Aorta (tissue), 5 donors: Measurements from ENCODE around the gene RAB6A. TPM values are rescaled to one million over a fixed set of nuclear protein-coding genes. Genes with fewer than 3 reads are reported as not detected.
A peak's percentile ranks its signal among the peaks of the same experiment; 100 is the strongest.
"Not testable (repeated sequence)": the region's sequence is repeated elsewhere in the genome, so short reads cannot be mapped to it uniquely, and the experiment has no call there.

Experiments
- ATAC-seq: fragments of 200-7000 bp; cut with Tn5 transposase; one replicate; pipeline ENCODE4 v1.9.1; 2022; ENCODE audit warnings: moderate library complexity; ENCODE audit not compliant: low FRiP score
- DNase-seq, 2 donors: peaks; one replicate each; pipeline ENCODE4 v3.0.0-alpha.2; 2020
- H3K27ac ChIP-seq, 2 donors: one replicate each; pipeline ENCODE4 v1.5.1; 2013; ENCODE audit warnings: low read length in 2 of 2, mild to moderate bottlenecking in 2 of 2, moderate library complexity in 2 of 2, control low read depth in 1 of 2, inconsistent platforms in 1 of 2, low read depth in 1 of 2
- H3K27me3 ChIP-seq, 2 donors: one replicate each; pipeline ENCODE4 v1.6.1; 2013; ENCODE audit warnings: control low read depth in 1 of 2, low read length in 1 of 2, mild to moderate bottlenecking in 1 of 2, moderate library complexity in 1 of 2; ENCODE audit not compliant: insufficient read depth in 2 of 2, control insufficient read depth in 1 of 2
- H3K36me3 ChIP-seq, 2 donors: one replicate each; pipeline ENCODE4 v1.6.1; 2013; ENCODE audit warnings: control low read depth in 1 of 2, low read length in 1 of 2, mild to moderate bottlenecking in 1 of 2; ENCODE audit not compliant: insufficient read depth in 2 of 2, control insufficient read depth in 1 of 2
- H3K4me1 ChIP-seq, 2 donors: one replicate each; pipeline ENCODE4 v1.6.1; 2013; ENCODE audit warnings: low read length in 2 of 2, control low read depth in 1 of 2, mild to moderate bottlenecking in 1 of 2, moderate library complexity in 1 of 2; ENCODE audit not compliant: insufficient read depth in 2 of 2, control insufficient read depth in 1 of 2
- H3K4me3 ChIP-seq, 2 donors: one replicate each; pipeline ENCODE4 v1.5.1; 2013; ENCODE audit warnings: low read length in 2 of 2, control low read depth in 1 of 2, mild to moderate bottlenecking in 1 of 2
- H3K9me3 ChIP-seq: one replicate; pipeline ENCODE4 v1.6.1; 2013; ENCODE audit warnings: mild to moderate bottlenecking, low read length; ENCODE audit not compliant: control insufficient read depth
- WGBS, 2 donors: extraction: QIAGEN DNeasy Blood & Tissue Kit; methylation state at CpG; one replicate each; pipeline ENCODE4 v1.1.7; 2013; 5-methylcytosine and 5-hydroxymethylcytosine counted together
- intact Hi-C, 2 donors: fragments of 100-400 bp; cut with DNase I; formaldehyde crosslinking; loops; one replicate each; pipeline versions ENCODE4 v1.14.2 to v1.15.0; 2022
- polyA plus RNA-seq, 2 donors: library from polyadenylated mRNA; stranded (reverse); fragments of 200-250 nt; gene quantifications; one replicate each; pipeline ENCODE4 v1.2.3, GENCODE V29; 2013
- total RNA-seq, 2 donors: library from RNA; stranded (reverse); fragmentation: NEBNext Ultra II Directional; extraction: Animal tissue kit (Norgen Biotek cat#: 25700); gene quantifications; one replicate each; pipeline ENCODE4 v1.2.1, GENCODE V29; 2021
- donor health status: healthy with polysubstance abuse.
- donor health status: Bipolar disorder and iron deficiency.
- donor health status: DM: no; HTN: no; CAD: no.
- donor health status: DM: no; HTN: no; CAD: no.
- donor health status: DM: yes; HTN: yes; CAD: no.

RAB6A gene
- total and polyA plus RNA-seq, 4 donors = 72.1 to 158 (median 146) TPM

- H3K4me1 ChIP-seq, intact Hi-C loops, H3K27me3 ChIP-seq, DNase-seq, ATAC-seq, H3K36me3 ChIP-seq, H3K9me3 ChIP-seq, H3K4me3 ChIP-seq, H3K27ac ChIP-seq: not testable (repeated sequence)
- WGBS, 2 donors = 79 to 89% methylated on average over 5 of the region's 5 CpGs
Observed at GRCh38 chr11:73676552-73676951, 84.3 kb downstream of the RAB6A start.

GRCh38 chr11:73671701-73672100 lies 89.2 kb downstream of the RAB6A start:
- 67 to 81% methylated on average over 6 of the region's 6 CpGs for WGBS, 2 donors
- no peaks in the 10 kb centered on the region for H3K36me3 ChIP-seq
- ATAC-seq (no peak), DNase-seq (no peak)
- intact Hi-C loops = no loop called here
- no peaks in the 10 kb centered on the region for H3K27me3 ChIP-seq
- H3K27ac ChIP-seq = no peak overlapping the region
- H3K4me3 ChIP-seq = no peak overlapping the region
- no peaks in the 10 kb centered on the region for H3K4me1 ChIP-seq
- no peaks in the 10 kb centered on the region for H3K9me3 ChIP-seq

DNA sequence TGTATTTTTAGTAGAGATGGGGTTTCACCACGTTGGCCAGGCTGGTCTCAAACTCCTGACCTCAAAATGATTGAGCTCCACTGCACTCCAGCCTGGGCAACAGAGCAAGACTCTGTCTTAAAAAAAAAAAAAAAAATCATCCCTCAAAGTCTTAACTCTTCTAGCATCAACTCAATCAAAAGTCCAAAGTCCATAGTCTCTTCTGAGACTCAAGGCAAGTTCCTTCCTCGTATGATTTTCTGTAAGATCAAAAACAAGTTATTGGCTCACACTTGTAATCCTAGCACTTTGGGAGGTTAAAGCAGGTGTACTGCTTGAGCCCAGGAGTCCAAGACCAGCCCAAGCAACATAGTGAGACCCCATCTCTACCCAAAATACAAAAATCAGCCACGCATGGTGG lies 90.1 kb downstream of the RAB6A start:
- ATAC-seq (no peak), DNase-seq (no peak)
- intact Hi-C loops = no loop called here
- 81 to 89% methylated on average over 3 of the region's 3 CpGs for WGBS, 2 donors
- Histone ChIP-seq H3K9me3 (no peaks in the 10 kb centered on the region), H3K4me3 (no peak overlapping the region), H3K27ac (no peak overlapping the region), H3K4me1 (no peaks in the 10 kb centered on the region), H3K36me3 (no peaks in the 10 kb centered on the region), H3K27me3 (no peaks in the 10 kb centered on the region)

- Histone ChIP-seq H3K27me3 (no peaks in the 10 kb centered on the region), H3K9me3 (no peaks in the 10 kb centered on the region), H3K27ac (no peak overlapping the region), H3K4me1 (no peaks in the 10 kb centered on the region), H3K36me3 (no peaks in the 10 kb centered on the region), H3K4me3 (no peak overlapping the region)
- intact Hi-C loops = loop anchor here in 1 of 2 donors (10.0 kb wide), 1 partner anchor 373 kb away; no protein-coding TSS in a partner anchor
- DNase-seq = no peak
- no peak for ATAC-seq
- WGBS, 2 donors = 77 to 92% methylated on average over 1 of the region's 1 CpG
Observed at GRCh38 chr11:73667891-73668290, 93.0 kb downstream of the RAB6A start.

- H3K36me3 ChIP-seq = no peaks in the 10 kb centered on the region
- no peaks in the 10 kb centered on the region for H3K27me3 ChIP-seq
- no peak overlapping the region for H3K27ac ChIP-seq
- no peaks in the 10 kb centered on the region for H3K4me1 ChIP-seq
- H3K9me3 ChIP-seq = no peaks in the 10 kb centered on the region
- intact Hi-C loops = loop anchor here (5.0 to 10.0 kb wide), 3 partner anchors 38 to 370 kb away; no protein-coding TSS in a partner anchor
- ATAC-seq = no peak
- DNase-seq = no peak
- H3K4me3 ChIP-seq = no peak overlapping the region
Observed at GRCh38 chr11:73664877-73665276, 96.0 kb downstream of the RAB6A start.

GRCh38 chr11:73663604-73664495 lies 97.0 kb downstream of the RAB6A start:
- no peak for ATAC-seq
- Histone ChIP-seq H3K27me3 (no peaks in the 10 kb centered on the region), H3K36me3 (no peaks in the 10 kb centered on the region), H3K4me1 (no peaks in the 10 kb centered on the region), H3K9me3 (no peaks in the 10 kb centered on the region), H3K4me3 (no peak overlapping the region), H3K27ac (no peak overlapping the region)
- WGBS, 2 donors = 46 to 58% methylated on average over 3 of the region's 3 CpGs
- intact Hi-C loops = loop anchor here (5.0 to 10.0 kb wide), 3 partner anchors 37 to 369 kb away; no protein-coding TSS in a partner anchor
- DNase-seq = no peak

- no peaks in the 10 kb centered on the region for H3K4me1 ChIP-seq
- DNase-seq (no peak), ATAC-seq (no peak)
- no peaks in the 10 kb centered on the region for H3K27me3 ChIP-seq
- intact Hi-C loops = loop anchor here (5.0 to 10.0 kb wide), 3 partner anchors 35 to 368 kb away; no protein-coding TSS in a partner anchor
- no peak overlapping the region for H3K4me3 ChIP-seq
- WGBS, 2 donors = 90 to 94% methylated on average over 3 of the region's 3 CpGs
- H3K9me3 ChIP-seq = no peaks in the 10 kb centered on the region
- H3K27ac ChIP-seq = no peak overlapping the region
- no peaks in the 10 kb centered on the region for H3K36me3 ChIP-seq
Observed at GRCh38 chr11:73662445-73663157, 98.3 kb downstream of the RAB6A start.

DNA sequence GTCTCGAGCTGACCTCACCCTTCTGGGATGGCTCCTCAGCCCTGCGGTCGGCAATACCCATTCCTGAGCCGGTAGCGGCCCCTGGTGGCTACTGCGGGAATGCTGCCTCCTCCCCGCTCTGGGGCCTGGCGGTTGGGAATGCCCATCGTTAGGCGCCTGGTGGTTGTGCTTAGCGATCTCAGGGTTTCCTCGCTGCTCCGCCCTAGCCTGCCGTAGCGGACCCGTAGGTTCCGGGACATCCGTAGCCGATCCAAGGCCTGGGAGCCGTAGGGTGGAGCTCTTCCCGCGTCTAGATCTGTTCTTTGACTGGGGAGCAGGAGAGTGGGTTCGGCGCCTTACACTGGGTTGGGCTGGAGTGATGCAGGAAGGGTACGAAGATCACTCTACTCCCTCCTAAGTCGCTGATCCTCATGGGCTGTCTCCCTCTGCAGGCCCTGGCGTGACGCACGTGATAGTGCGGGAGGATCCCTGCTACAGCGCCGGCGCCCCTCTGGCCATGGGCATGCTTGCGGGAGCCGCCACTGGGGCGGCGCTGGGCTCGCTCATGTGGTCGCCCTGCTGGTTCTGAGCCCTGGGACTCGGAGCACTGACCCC lies 99.7 kb downstream of the RAB6A start:
- H3K4me1 ChIP-seq = no peaks in the 10 kb centered on the region
- no peaks in the 10 kb centered on the region for H3K27me3 ChIP-seq
- no peak overlapping the region for H3K27ac ChIP-seq
- no peaks in the 10 kb centered on the region for H3K9me3 ChIP-seq
- 8 to 9% methylated on average over 40 of the region's 40 CpGs for WGBS, 2 donors
- no peaks in the 10 kb centered on the region for H3K36me3 ChIP-seq
- DNase-seq (peak; percentile 94 to 97), ATAC-seq (peak; percentile 97)
- H3K4me3 ChIP-seq = no peak overlapping the region
- intact Hi-C loops = loop anchor here (2.0 to 10.0 kb wide), 4 partner anchors 34 to 366 kb away; no protein-coding TSS in a partner anchor
